K562 (cell line): ENCODE measurements around the gene PAH.

ENCODE experiments used
- GABPB1 ChIP-seq: sonication (generic); formaldehyde crosslinking; IDR thresholded peaks from 2 replicates; pipeline ENCODE4 v1.8.0; 2022; ENCODE audit warnings: mild to moderate bottlenecking, missing genetic modification reagents
- TAF1 ChIP-seq: IDR thresholded peaks from 2 replicates; pipeline ENCODE4 v1.6.1; 2011; ENCODE audit warnings: mild to moderate bottlenecking, low read length, moderate library complexity; ENCODE audit not compliant: insufficient read depth, control insufficient read depth, severe bottlenecking; ENCODE audit errors: extremely low read depth
- ZNF699 ChIP-seq: fragments of 250-450 bp; sonication (Bioruptor Pico); IDR thresholded peaks from 2 replicates; pipeline ENCODE4 v1.8.0; 2021; ENCODE audit warnings: mild to moderate bottlenecking, moderate library complexity; ENCODE audit not compliant: insufficient replicate concordance
- TF ChIP-seq, protein P1 (sequence below), 3 experiments: IDR thresholded peaks in 2 of 3; conservative IDR thresholded peaks in 1 of 3; 2 replicates each; pipeline ENCODE4 v1.5.1; 2011 to 2012; ENCODE audit warnings: low read length in 3 of 3, mild to moderate bottlenecking in 3 of 3, control low read depth in 2 of 3, improper control_type of control experiment in 1 of 3, inconsistent platforms in 1 of 3, low read depth in 1 of 3, mixed read lengths in 1 of 3, moderate library complexity in 1 of 3; ENCODE audit not compliant: insufficient read depth in 2 of 3

- TF ChIP-seq TAF1 (no peak), GABPB1 (CRISPR knock-in tag) (no peak), ZNF699 (no peak)
- TF ChIP-seq, protein P1, sequence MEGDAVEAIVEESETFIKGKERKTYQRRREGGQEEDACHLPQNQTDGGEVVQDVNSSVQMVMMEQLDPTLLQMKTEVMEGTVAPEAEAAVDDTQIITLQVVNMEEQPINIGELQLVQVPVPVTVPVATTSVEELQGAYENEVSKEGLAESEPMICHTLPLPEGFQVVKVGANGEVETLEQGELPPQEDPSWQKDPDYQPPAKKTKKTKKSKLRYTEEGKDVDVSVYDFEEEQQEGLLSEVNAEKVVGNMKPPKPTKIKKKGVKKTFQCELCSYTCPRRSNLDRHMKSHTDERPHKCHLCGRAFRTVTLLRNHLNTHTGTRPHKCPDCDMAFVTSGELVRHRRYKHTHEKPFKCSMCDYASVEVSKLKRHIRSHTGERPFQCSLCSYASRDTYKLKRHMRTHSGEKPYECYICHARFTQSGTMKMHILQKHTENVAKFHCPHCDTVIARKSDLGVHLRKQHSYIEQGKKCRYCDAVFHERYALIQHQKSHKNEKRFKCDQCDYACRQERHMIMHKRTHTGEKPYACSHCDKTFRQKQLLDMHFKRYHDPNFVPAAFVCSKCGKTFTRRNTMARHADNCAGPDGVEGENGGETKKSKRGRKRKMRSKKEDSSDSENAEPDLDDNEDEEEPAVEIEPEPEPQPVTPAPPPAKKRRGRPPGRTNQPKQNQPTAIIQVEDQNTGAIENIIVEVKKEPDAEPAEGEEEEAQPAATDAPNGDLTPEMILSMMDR (IDR thresholded peaks at IDR 0.05 in 2 of 3, conservative IDR thresholded peaks at IDR 0.05 in 1 of 3; ENCODE audit: insufficient read depth in 2 of 3, low read depth in 1 of 3, low read length in 3 of 3): no peak
These were observed 16.7 kb downstream of the PAH start for GRCh38 chr12:102900389-102900788.
